ENCODE results near the gene PPP1R14B.

The PPP1R14B gene

GRCh38 chr11:64229744-64230170 lies 17.0 kb downstream of the PPP1R14B start:
- DNase-seq, result no peak

- DNase-seq, result no peak
Measured at GRCh38 chr11:64229090-64229743, 17.5 kb downstream of the PPP1R14B start.

GRCh38 chr11:64227405-64227956 lies 19.3 kb downstream of the PPP1R14B start:
- no peak for DNase-seq

- DNase-seq, result peak; percentile 49
Measured at GRCh38 chr11:64226507-64227051, 20.2 kb downstream of the PPP1R14B start.

- peak; percentile 92 for DNase-seq
Measured at GRCh38 chr11:64225608-64226506, 20.9 kb downstream of the PPP1R14B start, which contains the start of the genes NUDT22 and TRPT1. Gene NUDT22, plus strand, starts transcription at chr11:64226274. Its CDS starts 379 bp downstream, at chr11:64226653. Gene TRPT1, minus strand, starts transcription at chr11:64226186. Its CDS starts 326 bp downstream, at chr11:64225860.

- DNase-seq, result peak; percentile 16
Measured at GRCh38 chr11:64224891-64225607, 21.7 kb downstream of the PPP1R14B start.

- DNase-seq, result peak; percentile 15
Measured at GRCh38 chr11:64224151-64224890, 22.4 kb downstream of the PPP1R14B start.

GRCh38 chr11:64223001-64223651 lies 23.6 kb downstream of the PPP1R14B start:
- DNase-seq, result no peak

- DNase-seq, result no peak
Measured at GRCh38 chr11:64222651-64223000, 24.1 kb downstream of the PPP1R14B start.

GRCh38 chr11:64220798-64221197 lies 25.9 kb downstream of the PPP1R14B start:
- DNase-seq, result no peak

- DNase-seq, result no peak
Measured at GRCh38 chr11:64220271-64220670, 26.5 kb downstream of the PPP1R14B start.

GRCh38 chr11:64219755-64220154 lies 27.0 kb downstream of the PPP1R14B start:
- no peak for DNase-seq

GRCh38 chr11:64219354-64219684 lies 27.4 kb downstream of the PPP1R14B start:
- no peak for DNase-seq

GRCh38 chr11:64218628-64219353 lies 28.0 kb downstream of the PPP1R14B start:
- no peak for DNase-seq

GRCh38 chr11:64216879-64217278 lies 29.9 kb downstream of the PPP1R14B start:
- DNase-seq, result no peak

- no peak for DNase-seq
Measured at GRCh38 chr11:64211181-64211872, 35.4 kb downstream of the PPP1R14B start.

- no peak for DNase-seq
Measured at GRCh38 chr11:64210301-64211020, 36.3 kb downstream of the PPP1R14B start.

GRCh38 chr11:64209563-64209843 lies 37.2 kb downstream of the PPP1R14B start:
- DNase-seq, result no peak

GRCh38 chr11:64208796-64209562 lies 37.8 kb downstream of the PPP1R14B start:
- no peak for DNase-seq
